RWPE1 (cell line): ENCODE results near the gene TBXAS1.

Experiments
- CTCF ChIA-PET: fragments of 350-600 bp; sonication (Branson Sonifier 250); formaldehyde crosslinking; extraction: SDS; loops from one replicate; lab custom pipeline; 2021; lab: Yijun Ruan, JAX
- POLR2A ChIA-PET: fragments of 400-600 bp; formaldehyde crosslinking; extraction: SDS; loops from one replicate; lab custom pipeline; 2020; ENCODE audit warnings: antibody characterized with exemption; ENCODE audit not compliant: low non-redundant PET; lab: Yijun Ruan, JAX
- DNase-seq: peaks from one replicate; pipeline ENCODE4 v3.0.0; 2012; ENCODE audit warnings: low spot score
- H3K27ac ChIP-seq: fragments of 450-650 bp; 2 replicates; pipeline ENCODE4 v1.5.1; 2017
- CTCF ChIP-seq: fragments of 450-650 bp; conservative IDR thresholded peaks from 2 replicates; pipeline ENCODE4 v1.5.1; 2017; ENCODE audit warnings: low read depth, mild to moderate bottlenecking

TBXAS1 gene

DNA sequence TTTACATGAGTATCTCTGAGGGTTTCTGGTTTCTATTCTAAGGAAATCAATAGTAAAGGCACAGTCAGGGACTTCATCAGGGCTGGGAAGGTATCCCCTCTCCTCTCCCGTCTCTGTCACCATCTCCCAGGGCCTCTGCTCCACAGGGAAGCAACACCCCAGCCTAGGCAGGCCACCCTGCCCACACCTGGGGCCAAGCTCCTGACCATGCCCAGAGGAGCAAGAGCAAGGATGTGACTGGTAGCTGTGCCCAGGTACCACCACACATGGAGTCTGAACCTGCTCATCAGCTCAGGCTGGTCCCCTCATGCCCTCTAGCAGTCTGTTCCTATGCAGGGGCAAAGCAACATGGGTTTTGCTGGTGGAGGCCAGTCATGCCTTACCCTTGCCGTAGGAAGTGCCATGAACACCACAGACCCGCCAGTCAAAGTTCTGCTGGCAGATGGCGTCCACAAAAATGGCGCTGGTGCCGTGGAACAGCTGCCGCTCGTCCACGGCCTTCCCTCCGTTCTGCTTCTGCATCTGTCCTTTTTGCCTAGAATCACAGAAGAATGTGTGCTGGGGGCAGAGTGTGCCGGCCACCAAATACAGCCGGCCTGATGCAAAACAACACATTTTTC, 196.9 kb downstream of the TBXAS1 start:
- POLR2A ChIA-PET = no interaction called here
- TF ChIP-seq CTCF = no peak
- CTCF ChIA-PET = no interaction called here
- DNase-seq = no peak
- H3K27ac ChIP-seq = no peak overlapping the region

DNA sequence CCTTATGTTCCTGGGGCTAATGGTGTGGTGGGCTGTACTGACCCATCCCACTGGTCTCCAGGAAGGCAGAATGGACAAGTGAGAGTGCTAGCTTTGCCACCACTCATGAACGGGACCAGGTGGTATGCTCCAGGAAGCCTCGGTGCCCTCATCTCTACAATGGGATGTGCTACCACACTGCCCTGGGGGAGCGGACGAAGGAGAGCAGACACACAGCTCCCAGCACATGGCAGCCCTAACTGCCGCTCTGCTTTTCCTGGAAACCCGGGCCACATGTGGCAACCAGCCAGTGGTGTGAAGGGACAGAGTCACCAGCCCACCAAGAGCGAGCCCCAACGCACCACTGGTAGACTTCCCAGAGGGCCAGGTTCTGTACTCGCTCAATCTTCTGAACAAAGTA, 197.9 kb downstream of the TBXAS1 start:
- TF ChIP-seq CTCF = no peak
- H3K27ac ChIP-seq = no peak overlapping the region
- no peak for DNase-seq
- ChIA-PET POLR2A (no interaction called here), CTCF (no interaction called here)

DNA sequence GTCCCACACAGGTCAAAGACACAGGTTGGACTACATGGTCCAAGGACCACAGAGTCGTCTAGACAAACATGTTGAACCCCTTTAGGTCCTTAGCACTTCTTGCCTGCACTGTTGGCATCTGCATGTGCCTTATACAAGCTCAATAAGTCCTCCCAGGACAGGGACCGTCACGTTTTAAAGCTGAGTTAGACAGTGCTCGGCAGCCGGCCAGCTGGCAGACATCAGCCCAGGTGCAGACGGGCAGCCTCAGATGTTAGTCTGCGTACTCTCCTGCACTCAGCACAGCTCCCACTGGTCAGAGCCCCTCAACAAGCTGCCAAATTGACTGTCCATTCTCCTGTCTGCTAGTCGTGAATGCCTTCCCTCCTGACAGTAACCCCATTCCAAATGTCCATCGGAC, 198.8 kb downstream of the TBXAS1 start:
- DNase-seq = no peak
- ChIA-PET CTCF (interaction anchor here (0.6 kb wide), 1 partner anchor 510 kb away, joined by 3 read pairs; no protein-coding TSS in a partner anchor), POLR2A (no interaction called here)
- H3K27ac ChIP-seq = no peak overlapping the region
- TF ChIP-seq CTCF = no peak

- TF ChIP-seq CTCF = no peak
- POLR2A ChIA-PET = no interaction called here
- H3K27ac ChIP-seq = no peak overlapping the region
- DNase-seq = no peak
- CTCF ChIA-PET = interaction anchor here (0.6 kb wide), 1 partner anchor 510 kb away, joined by 3 read pairs; no protein-coding TSS in a partner anchor
These were observed 199.2 kb downstream of the TBXAS1 start for GRCh38 chr7:140028311-140028710.

GRCh38 chr7:140029072-140029471, 200.0 kb downstream of the TBXAS1 start:
- POLR2A ChIA-PET = no interaction called here
- CTCF ChIA-PET = no interaction called here
- DNase-seq = no peak
- H3K27ac ChIP-seq = no peak overlapping the region
- TF ChIP-seq CTCF = no peak

GRCh38 chr7:140031364-140031763, 202.3 kb downstream of the TBXAS1 start:
- CTCF ChIA-PET = no interaction called here
- POLR2A ChIA-PET = no interaction called here
- no peak overlapping the region for H3K27ac ChIP-seq
- no peak for DNase-seq
- no peak for TF ChIP-seq CTCF
